Breast epithelium (tissue), 4 donors: ENCODE results near the gene TBC1D30. TPM values are rescaled to one million over a fixed set of nuclear protein-coding genes. Genes with fewer than 3 reads are reported as not detected.
A peak's percentile ranks its signal among the peaks of the same experiment; 100 is the strongest.

Source experiments
- DNase-seq, 2 donors: peaks; one replicate each; pipeline ENCODE4 v3.0.0-alpha.2; 2019; ENCODE audit warnings: low spot score in 2 of 2
- H3K27ac ChIP-seq, 2 donors: fragments of 200-600 bp; sonication (generic) in 1 of 2; one replicate each; pipeline ENCODE4 v1.5.1; 2016 to 2019; ENCODE audit warnings: mild to moderate bottlenecking in 1 of 2
- H3K27me3 ChIP-seq, 2 donors: fragments of 200-600 bp; sonication (generic) in 1 of 2; one replicate each; pipeline versions ENCODE4 v1.5.1 to v1.6.0; 2017 to 2019; ENCODE audit warnings: control low read depth in 1 of 2, mild to moderate bottlenecking in 1 of 2
- H3K36me3 ChIP-seq: fragments of 200-600 bp; one replicate; pipeline ENCODE4 v1.5.1; 2019
- H3K4me1 ChIP-seq, 2 donors: fragments of 200-600 bp; sonication (generic); one replicate each; pipeline ENCODE4 v1.5.1; 2016 to 2019; ENCODE audit warnings: control low read depth in 1 of 2
- H3K4me3 ChIP-seq, 3 donors: fragments of 200-600 bp; sonication (generic); 1 replicate in 2 of 3; 2 replicates in 1 of 3; pipeline ENCODE4 v1.5.1; 2016 to 2019; ENCODE audit warnings: mild to moderate bottlenecking in 3 of 3, moderate library complexity in 2 of 3
- H3K9me3 ChIP-seq, 2 donors: fragments of 200-600 bp; sonication (generic) in 1 of 2; one replicate each; pipeline ENCODE4 v1.5.1; 2016 to 2019; ENCODE audit warnings: control low read depth in 1 of 2
- CTCF ChIP-seq, 3 donors: fragments of 450-650 bp; IDR thresholded peaks; one replicate each; pipeline ENCODE4 v1.5.1; 2016 to 2017; ENCODE audit warnings: antibody characterized with exemption in 3 of 3, mild to moderate bottlenecking in 3 of 3, moderate library complexity in 3 of 3
- POLR2A ChIP-seq: fragments of 450-650 bp; IDR thresholded peaks from one replicate; pipeline ENCODE4 v1.6.1; 2016; ENCODE audit warnings: antibody characterized with exemption, mild to moderate bottlenecking, moderate library complexity
- POLR2AphosphoS5 ChIP-seq, 3 donors: sonication (generic); formaldehyde crosslinking; IDR thresholded peaks; one replicate each; pipeline ENCODE4 v1.6.1; 2017; ENCODE audit warnings: antibody characterized with exemption in 3 of 3
- intact Hi-C: fragments of 100-400 bp; cut with DNase I; formaldehyde crosslinking; loops from one replicate; pipeline ENCODE4 v1.15.1; 2023; ENCODE audit warnings: low total_unique reads
- total RNA-seq, 3 donors: library from RNA; depleted of rRNA; stranded (reverse); fragments of >200 nt; gene quantifications; one replicate each; pipeline ENCODE4 v1.1.0, GENCODE V29; 2016

The TBC1D30 gene
- total RNA-seq, 3 donors from 2014 or later, result 3.2 to 16.4 (median 11.9) TPM

- peak overlapping the region; percentile 35 to 68 (median 45) for H3K4me3 ChIP-seq
Measured at GRCh38 chr12:64824130-64824499, 332 bp upstream of the TBC1D30 start.

GRCh38 chr12:64825143-64826021 lies 935 bp downstream of the TBC1D30 start:
- Histone ChIP-seq H3K9me3 (no peaks in the 10 kb centered on the region), H3K4me3 (peak overlapping the region; percentile 35 to 68 (median 45)), H3K36me3 (no peaks in the 10 kb centered on the region), H3K4me1 (peaks cover 0 to 17% of the 10 kb centered on the region in 2 donors), H3K27me3 (peaks cover 7 to 43% of the 10 kb centered on the region in 2 donors), H3K27ac (no peak overlapping the region)
- TF ChIP-seq POLR2A (no peak), POLR2AphosphoS5 (IDR thresholded peaks at IDR 0.05) (no peak), CTCF (IDR thresholded peaks at IDR 0.05) (no peak)
- DNase-seq, result no peak
- intact Hi-C loops, result no loop called here

More at GRCh38 chr12:64824130-64824499, 332 bp upstream of the TBC1D30 start:
- no peaks in the 10 kb centered on the region for H3K9me3 ChIP-seq
- peaks cover 7 to 40% of the 10 kb centered on the region in 2 donors for H3K27me3 ChIP-seq
- no peaks in the 10 kb centered on the region for H3K36me3 ChIP-seq
- TF ChIP-seq CTCF (IDR thresholded peaks at IDR 0.05) (no peak), POLR2AphosphoS5 (IDR thresholded peaks at IDR 0.05) (no peak), POLR2A (no peak)
- H3K27ac ChIP-seq, result no peak overlapping the region
- intact Hi-C loops, result no loop called here
- peaks cover 0 to 17% of the 10 kb centered on the region in 2 donors for H3K4me1 ChIP-seq
- no peak for DNase-seq

GRCh38 chr12:64826234-64826633 lies 1.8 kb downstream of the TBC1D30 start:
- no peak overlapping the region for H3K4me3 ChIP-seq
- no peak overlapping the region for H3K27ac ChIP-seq
- intact Hi-C loops, result no loop called here
- no peaks in the 10 kb centered on the region for H3K9me3 ChIP-seq
- no peaks in the 10 kb centered on the region for H3K36me3 ChIP-seq
- no peak for DNase-seq
- peaks cover 7 to 43% of the 10 kb centered on the region in 2 donors for H3K27me3 ChIP-seq
- TF ChIP-seq POLR2AphosphoS5 (IDR thresholded peaks at IDR 0.05) (no peak), CTCF (IDR thresholded peaks at IDR 0.05) (no peak), POLR2A (no peak)
- H3K4me1 ChIP-seq, result peaks cover 0 to 17% of the 10 kb centered on the region in 2 donors

GRCh38 chr12:64828713-64829112 lies 4.3 kb downstream of the TBC1D30 start:
- Histone ChIP-seq H3K27me3 (peaks cover 7 to 43% of the 10 kb centered on the region in 2 donors), H3K4me3 (no peak overlapping the region)
- intact Hi-C loops, result no loop called here

More at GRCh38 chr12:64828713-64829112, 4.3 kb downstream of the TBC1D30 start:
- TF ChIP-seq CTCF (IDR thresholded peaks at IDR 0.05), result no peak
- no peak for TF ChIP-seq POLR2AphosphoS5 (IDR thresholded peaks at IDR 0.05)
- no peak for TF ChIP-seq POLR2A
- no peak for DNase-seq
- no peak overlapping the region for H3K27ac ChIP-seq
- peaks cover 0 to 17% of the 10 kb centered on the region in 2 donors for H3K4me1 ChIP-seq
- H3K9me3 ChIP-seq, result no peaks in the 10 kb centered on the region
- H3K36me3 ChIP-seq, result no peaks in the 10 kb centered on the region
